ENCODE results near the gene KCNIP4.

Gene KCNIP4

DNA sequence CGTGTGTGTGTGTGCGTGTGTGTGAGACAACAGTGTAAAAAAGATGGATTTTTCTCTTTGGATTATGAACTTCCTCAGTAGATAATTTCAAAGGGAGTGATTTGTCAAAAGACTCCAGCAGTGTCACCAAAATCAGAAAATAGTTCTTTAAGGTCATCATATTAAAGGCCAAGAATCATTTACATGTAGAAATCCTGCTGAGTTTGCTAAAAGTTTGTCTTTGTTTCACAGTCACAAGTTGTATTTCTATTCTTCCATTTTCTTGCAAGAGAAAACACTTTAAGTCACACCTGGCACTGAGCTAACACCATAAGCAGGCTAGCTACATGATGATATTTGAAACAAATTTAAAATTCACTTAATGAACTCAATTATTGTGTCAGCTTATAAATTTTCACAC, 1025.6 kb downstream of the KCNIP4 start:
- in situ Hi-C loops (cut with MboI; ENCODE audit: low sequenced_read_pairs, unreplicated experiment) = no loop called here
- TF ChIP-seq CTCF (IDR thresholded peaks at IDR 0.05; ENCODE audit: borderline replicate concordance, control extremely low read depth, extremely low read depth, insufficient read depth, missing control alignments) = no peak
- DNase-seq (ENCODE audit: low spot score) = no peak

DNA sequence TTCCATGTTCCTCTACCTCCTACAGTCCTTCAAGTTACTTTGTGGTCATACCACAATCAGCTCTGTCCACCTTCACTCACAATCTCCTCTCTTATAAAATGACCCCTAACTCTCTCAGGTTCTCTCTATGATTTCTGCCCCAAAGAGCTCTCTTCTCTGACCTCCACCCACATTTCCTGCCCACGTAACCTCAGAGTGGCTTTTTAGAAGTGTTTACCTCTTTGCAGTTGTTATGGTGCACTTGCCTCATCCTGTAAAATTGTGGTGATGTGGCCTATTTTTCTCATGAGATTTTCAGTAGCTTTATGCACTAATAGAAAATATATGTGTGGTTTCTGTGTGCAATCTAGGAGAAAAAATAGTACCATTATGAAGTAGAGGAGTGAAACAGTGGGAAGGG, 1032.5 kb downstream of the KCNIP4 start:
- in situ Hi-C loops (cut with MboI; ENCODE audit: low sequenced_read_pairs, unreplicated experiment) = no loop called here
- TF ChIP-seq CTCF (IDR thresholded peaks at IDR 0.05; ENCODE audit: borderline replicate concordance, control extremely low read depth, extremely low read depth, insufficient read depth, missing control alignments) = no peak
- DNase-seq (ENCODE audit: low spot score) = no peak

DNA sequence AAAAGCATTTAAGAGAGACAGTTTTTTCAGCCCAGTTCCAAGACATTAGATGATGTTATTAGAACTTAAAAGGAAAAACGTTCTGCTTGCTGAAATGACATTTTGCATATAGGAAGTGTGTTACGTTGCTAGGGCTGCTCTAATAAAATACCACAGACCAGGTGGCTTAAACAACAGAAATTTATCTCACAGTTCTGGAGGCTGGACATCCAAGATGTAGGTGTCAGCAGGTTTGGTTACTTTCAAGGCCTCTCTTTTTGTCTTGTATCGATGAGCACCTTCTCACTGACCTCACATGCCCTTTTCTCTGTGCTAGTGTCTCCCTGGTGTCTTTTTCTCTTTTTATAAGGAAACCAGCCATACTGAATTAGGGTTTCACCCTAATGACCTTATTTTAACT, 1043.6 kb downstream of the KCNIP4 start:
- in situ Hi-C loops (cut with MboI; ENCODE audit: low sequenced_read_pairs, unreplicated experiment) = no loop called here
- TF ChIP-seq CTCF (IDR thresholded peaks at IDR 0.05; ENCODE audit: borderline replicate concordance, control extremely low read depth, extremely low read depth, insufficient read depth, missing control alignments) = no peak
- no peak for DNase-seq (ENCODE audit: low spot score)

- in situ Hi-C loops (cut with MboI; ENCODE audit: low sequenced_read_pairs, unreplicated experiment) = no loop called here
- no peak for DNase-seq (ENCODE audit: low spot score)
- TF ChIP-seq CTCF (IDR thresholded peaks at IDR 0.05; ENCODE audit: borderline replicate concordance, control extremely low read depth, extremely low read depth, insufficient read depth, missing control alignments) = no peak
Observed at GRCh38 chr4:20901851-20902250, 1046.7 kb downstream of the KCNIP4 start.

GRCh38 chr4:20899591-20899990, 1049.0 kb downstream of the KCNIP4 start:
- no peak for DNase-seq (ENCODE audit: low spot score)
- no peak for TF ChIP-seq CTCF (IDR thresholded peaks at IDR 0.05; ENCODE audit: borderline replicate concordance, control extremely low read depth, extremely low read depth, insufficient read depth, missing control alignments)
- in situ Hi-C loops (cut with MboI; ENCODE audit: low sequenced_read_pairs, unreplicated experiment) = no loop called here

DNA sequence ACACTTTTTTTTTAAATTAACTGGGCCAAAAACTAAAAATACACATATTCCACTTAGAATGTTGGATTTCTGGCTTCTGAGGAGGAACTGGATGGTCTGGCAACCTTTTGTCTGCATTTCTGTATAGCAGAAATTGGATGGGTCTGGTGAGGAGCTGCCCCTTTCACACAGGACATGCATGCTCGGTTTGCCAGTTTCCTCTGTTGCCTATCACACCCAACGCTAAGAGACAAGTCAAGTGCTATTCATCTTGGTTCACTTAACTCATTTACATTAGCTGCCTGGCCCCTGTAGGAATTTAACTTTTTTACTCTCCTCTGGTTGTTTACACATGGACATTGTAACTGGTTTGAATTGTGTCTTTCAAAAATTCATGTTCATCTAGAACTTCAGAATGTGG, 1052.6 kb downstream of the KCNIP4 start:
- in situ Hi-C loops (cut with MboI; ENCODE audit: low sequenced_read_pairs, unreplicated experiment) = no loop called here
- TF ChIP-seq CTCF (IDR thresholded peaks at IDR 0.05; ENCODE audit: borderline replicate concordance, control extremely low read depth, extremely low read depth, insufficient read depth, missing control alignments) = no peak
- DNase-seq (ENCODE audit: low spot score) = no peak

- DNase-seq (ENCODE audit: low spot score) = no peak
- in situ Hi-C loops (cut with MboI; ENCODE audit: low sequenced_read_pairs, unreplicated experiment) = no loop called here
- no peak for TF ChIP-seq CTCF (IDR thresholded peaks at IDR 0.05; ENCODE audit: borderline replicate concordance, control extremely low read depth, extremely low read depth, insufficient read depth, missing control alignments)
Observed at GRCh38 chr4:20895208-20895607, 1053.4 kb downstream of the KCNIP4 start.
